WTC11 (cell line): Measurements from ENCODE around the gene MAP4K4. TPM values are rescaled to one million over a fixed set of nuclear protein-coding genes. Genes with fewer than 3 reads are reported as not detected.
A peak's percentile ranks its signal among the peaks of the same experiment; 100 is the strongest.

Experiments
- ATAC-seq: fragments of 200-7000 bp; cut with Tn5 transposase; 2 replicates; pipeline ENCODE4 v1.10.0; 2021; ENCODE audit warnings: mild to moderate bottlenecking, moderate library complexity
- CTCF ChIA-PET: fragments of 300-600 bp; sonication (Branson Sonifier 250); formaldehyde crosslinking; loops from one replicate; lab custom pipeline; 2021; ENCODE audit warnings: antibody characterized with exemption; lab: Charles Lee
- POLR2A ChIA-PET: fragments of 350-600 bp; sonication (Branson Sonifier 250); formaldehyde crosslinking; loops from one replicate; lab custom pipeline; 2021; ENCODE audit warnings: antibody characterized with exemption; lab: Charles Lee
- DNase-seq: peaks from one replicate; pipeline ENCODE4 v3.0.0; 2021; ENCODE audit warnings: low spot score
- H3K27ac Mint-ChIP-seq: 2 replicates; pipeline ENCODE4 v1.8.0; 2021; ENCODE audit warnings: mixed read lengths
- H3K27me3 Mint-ChIP-seq: 2 replicates; pipeline ENCODE4 v1.8.0; 2021; ENCODE audit warnings: low read depth, mild to moderate bottlenecking, moderate library complexity, mixed read lengths
- H3K36me3 Mint-ChIP-seq: 2 replicates; pipeline ENCODE4 v1.8.0; 2021; ENCODE audit warnings: mixed read lengths
- H3K4me1 Mint-ChIP-seq: 2 replicates; pipeline ENCODE4 v1.8.0; 2022; ENCODE audit warnings: mixed read lengths
- H3K4me3 Mint-ChIP-seq: 2 replicates; pipeline ENCODE4 v1.8.0; 2021; ENCODE audit warnings: mild to moderate bottlenecking, moderate library complexity, mixed read lengths
- H3K9me3 Mint-ChIP-seq: 2 replicates; pipeline ENCODE4 v1.8.0; 2021; ENCODE audit warnings: mixed read lengths
- ATF1 ChIP-seq: sonication (generic); formaldehyde crosslinking; IDR thresholded peaks from 2 replicates; pipeline ENCODE4 v1.8.1; 2023; ENCODE audit warnings: mild to moderate bottlenecking, moderate library complexity, missing genetic modification reagents
- CREB1 ChIP-seq: sonication (generic); formaldehyde crosslinking; IDR thresholded peaks from 2 replicates; pipeline ENCODE4 v1.8.0; 2023; ENCODE audit warnings: mild to moderate bottlenecking, missing genetic modification reagents
- ELF4 ChIP-seq: sonication (generic); formaldehyde crosslinking; IDR thresholded peaks from 2 replicates; pipeline ENCODE4 v1.8.1; 2022; ENCODE audit warnings: low read depth, mild to moderate bottlenecking, moderate library complexity, missing genetic modification reagents
- ESRRA ChIP-seq: sonication (generic); formaldehyde crosslinking; IDR thresholded peaks from 2 replicates; pipeline ENCODE4 v1.8.1; 2022; ENCODE audit warnings: mild to moderate bottlenecking, missing genetic modification reagents, borderline replicate concordance
- FOXK1 ChIP-seq: sonication (generic); formaldehyde crosslinking; IDR thresholded peaks from 2 replicates; pipeline ENCODE4 v1.8.0; 2022; ENCODE audit warnings: mild to moderate bottlenecking, moderate library complexity, missing genetic modification reagents
- JUN ChIP-seq: sonication (generic); formaldehyde crosslinking; IDR thresholded peaks from 2 replicates; pipeline ENCODE4 v1.8.0; 2023; ENCODE audit warnings: mild to moderate bottlenecking, missing genetic modification reagents
- KAT7 ChIP-seq: sonication (generic); formaldehyde crosslinking; IDR thresholded peaks from 2 replicates; pipeline ENCODE4 v1.8.1; 2023; ENCODE audit warnings: missing genetic modification reagents, mild to moderate bottlenecking, borderline replicate concordance
- MYBL2 ChIP-seq: sonication (generic); formaldehyde crosslinking; IDR thresholded peaks from 2 replicates; pipeline ENCODE4 v1.8.1; 2023; ENCODE audit warnings: mild to moderate bottlenecking, moderate library complexity, missing genetic modification reagents
- NFATC4 ChIP-seq: fragments of 250-450 bp; sonication (Bioruptor Pico); IDR thresholded peaks from 2 replicates; pipeline ENCODE4 v1.9.0; 2021; ENCODE audit warnings: mild to moderate bottlenecking
- NFE2L1 ChIP-seq: sonication (generic); formaldehyde crosslinking; IDR thresholded peaks from 2 replicates; pipeline ENCODE4 v1.8.1; 2023; ENCODE audit warnings: missing genetic modification reagents
- NFYB ChIP-seq: sonication (generic); formaldehyde crosslinking; conservative IDR thresholded peaks from 2 replicates; pipeline ENCODE4 v1.8.0; 2022; ENCODE audit warnings: low read depth, missing genetic modification reagents
- RELA ChIP-seq: sonication (generic); formaldehyde crosslinking; IDR thresholded peaks from 2 replicates; pipeline ENCODE4 v1.8.1; 2022; ENCODE audit warnings: missing genetic modification reagents, mild to moderate bottlenecking, borderline replicate concordance
- RORB ChIP-seq: fragments of 250-450 bp; sonication (Bioruptor Pico); IDR thresholded peaks from 2 replicates; pipeline ENCODE4 v1.9.0; 2021; ENCODE audit warnings: mild to moderate bottlenecking
- SMAD3 ChIP-seq: sonication (generic); formaldehyde crosslinking; IDR thresholded peaks from 2 replicates; pipeline ENCODE4 v1.8.0; 2022; ENCODE audit warnings: missing genetic modification reagents, mild to moderate bottlenecking, borderline replicate concordance
- SOX15 ChIP-seq: fragments of 250-450 bp; sonication (Bioruptor Pico); IDR thresholded peaks from 2 replicates; pipeline ENCODE4 v1.9.0; 2021; ENCODE audit warnings: mild to moderate bottlenecking
- ZNF121 ChIP-seq: sonication (generic); formaldehyde crosslinking; IDR thresholded peaks from 2 replicates; pipeline ENCODE4 v1.8.0; 2023; ENCODE audit warnings: missing genetic modification reagents
- total RNA-seq: library from RNA; stranded (reverse); gene quantifications from 3 replicates; pipeline ENCODE4 v1.2.3, GENCODE V29; 2021
- TF ChIP-seq, protein P1 (sequence below): sonication (generic); formaldehyde crosslinking; IDR thresholded peaks from 2 replicates; pipeline ENCODE4 v1.8.1; 2022; ENCODE audit warnings: low read depth, mild to moderate bottlenecking, moderate library complexity, missing genetic modification reagents, borderline replicate concordance
- TF ChIP-seq, protein P2 (sequence below): sonication (generic); formaldehyde crosslinking; IDR thresholded peaks from 2 replicates; pipeline ENCODE4 v1.8.1; 2023; ENCODE audit warnings: mild to moderate bottlenecking, missing genetic modification reagents, moderate library complexity
- TF ChIP-seq, protein P3 (sequence below): fragments of 200-600 bp; IDR thresholded peaks from 2 replicates; pipeline ENCODE4 v1.8.0; 2022; ENCODE audit warnings: antibody characterized with exemption
- TF ChIP-seq, protein P4 (sequence below): sonication (generic); formaldehyde crosslinking; IDR thresholded peaks from 2 replicates; pipeline ENCODE4 v1.8.1; 2022; ENCODE audit warnings: missing genetic modification reagents, borderline replicate concordance
- TF ChIP-seq, protein P5 (sequence below): fragments of 250-450 bp; sonication (Bioruptor Pico); IDR thresholded peaks from 2 replicates; pipeline ENCODE4 v2.1.2; 2022; ENCODE audit warnings: mild to moderate bottlenecking, moderate library complexity
- TF ChIP-seq, protein P6 (sequence below): sonication (generic); formaldehyde crosslinking; IDR thresholded peaks from 2 replicates; pipeline ENCODE4 v1.8.1; 2023; ENCODE audit warnings: mild to moderate bottlenecking, moderate library complexity, missing genetic modification reagents

MAP4K4 gene
- total RNA-seq, 1 experiment from 2014 or later = 112 TPM

DNA sequence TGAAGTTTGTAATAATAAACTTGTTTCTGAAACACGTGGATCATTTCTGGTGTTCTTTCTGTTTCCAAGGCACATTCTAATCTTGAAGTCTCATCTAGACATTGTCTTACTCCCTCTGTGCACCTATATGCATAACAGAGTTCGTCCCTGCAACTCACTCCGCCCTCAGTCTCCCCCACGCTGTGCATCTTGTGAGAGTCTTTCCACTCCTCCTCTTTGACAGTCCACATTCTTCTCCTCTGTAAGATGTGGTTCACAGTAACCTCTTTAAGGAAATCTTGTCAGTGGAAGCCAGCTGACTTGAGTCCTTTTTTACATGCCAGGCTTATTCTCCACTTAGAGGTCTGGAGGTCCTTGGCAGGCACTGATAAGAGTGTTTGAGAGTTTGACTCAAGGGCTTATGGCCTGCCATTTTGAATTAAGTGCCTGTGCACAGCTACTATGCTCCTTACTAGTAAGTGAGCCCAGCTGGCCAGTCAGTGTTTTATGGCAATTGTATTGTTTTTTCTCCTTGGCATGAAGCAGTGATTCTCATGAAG lies 185.3 kb downstream of the MAP4K4 start (continued):
- TF ChIP-seq, protein P1, sequence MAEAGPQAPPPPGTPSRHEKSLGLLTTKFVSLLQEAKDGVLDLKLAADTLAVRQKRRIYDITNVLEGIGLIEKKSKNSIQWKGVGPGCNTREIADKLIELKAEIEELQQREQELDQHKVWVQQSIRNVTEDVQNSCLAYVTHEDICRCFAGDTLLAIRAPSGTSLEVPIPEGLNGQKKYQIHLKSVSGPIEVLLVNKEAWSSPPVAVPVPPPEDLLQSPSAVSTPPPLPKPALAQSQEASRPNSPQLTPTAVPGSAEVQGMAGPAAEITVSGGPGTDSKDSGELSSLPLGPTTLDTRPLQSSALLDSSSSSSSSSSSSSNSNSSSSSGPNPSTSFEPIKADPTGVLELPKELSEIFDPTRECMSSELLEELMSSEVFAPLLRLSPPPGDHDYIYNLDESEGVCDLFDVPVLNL (CRISPR knock-in tag) = no peak
- TF ChIP-seq KAT7 = no peak
- TF ChIP-seq, protein P2, sequence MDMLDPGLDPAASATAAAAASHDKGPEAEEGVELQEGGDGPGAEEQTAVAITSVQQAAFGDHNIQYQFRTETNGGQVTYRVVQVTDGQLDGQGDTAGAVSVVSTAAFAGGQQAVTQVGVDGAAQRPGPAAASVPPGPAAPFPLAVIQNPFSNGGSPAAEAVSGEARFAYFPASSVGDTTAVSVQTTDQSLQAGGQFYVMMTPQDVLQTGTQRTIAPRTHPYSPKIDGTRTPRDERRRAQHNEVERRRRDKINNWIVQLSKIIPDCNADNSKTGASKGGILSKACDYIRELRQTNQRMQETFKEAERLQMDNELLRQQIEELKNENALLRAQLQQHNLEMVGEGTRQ (CRISPR knock-in tag) = no peak
- TF ChIP-seq CREB1 = no peak
- no peak for TF ChIP-seq JUN (CRISPR knock-in tag)
- no peak for TF ChIP-seq RORB (CRISPR knock-in tag)

DNA sequence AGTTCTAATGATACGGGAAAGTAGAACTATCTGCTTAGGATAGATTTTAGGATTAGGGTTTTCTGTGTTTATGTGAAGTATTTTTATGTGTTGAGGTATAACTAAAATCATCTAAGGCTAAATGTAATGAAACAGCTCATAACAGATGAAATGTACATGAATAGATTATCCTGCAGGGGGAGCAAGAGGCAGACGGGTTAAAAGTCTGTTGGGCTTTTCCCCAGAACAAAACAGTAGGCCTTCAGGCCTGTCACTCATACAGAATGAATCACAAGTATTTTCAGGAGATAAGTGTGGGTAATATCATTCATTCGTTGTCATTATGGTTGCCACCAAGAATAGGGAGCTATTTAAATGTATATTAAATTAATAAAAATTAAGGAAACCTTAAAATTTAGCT lies 186.4 kb downstream of the MAP4K4 start:
- no peaks in the 10 kb centered on the region for H3K4me1 Mint-ChIP-seq
- no peak overlapping the region for H3K27ac Mint-ChIP-seq
- peaks cover 9% of the 10 kb centered on the region for H3K9me3 Mint-ChIP-seq
- no peaks in the 10 kb centered on the region for H3K27me3 Mint-ChIP-seq
- DNase-seq (no peak), ATAC-seq (peak; percentile 44; the same call in 1 of the 2 replicates)
- TF ChIP-seq NFATC4 (CRISPR knock-in tag) = no peak
- TF ChIP-seq, protein P3, sequence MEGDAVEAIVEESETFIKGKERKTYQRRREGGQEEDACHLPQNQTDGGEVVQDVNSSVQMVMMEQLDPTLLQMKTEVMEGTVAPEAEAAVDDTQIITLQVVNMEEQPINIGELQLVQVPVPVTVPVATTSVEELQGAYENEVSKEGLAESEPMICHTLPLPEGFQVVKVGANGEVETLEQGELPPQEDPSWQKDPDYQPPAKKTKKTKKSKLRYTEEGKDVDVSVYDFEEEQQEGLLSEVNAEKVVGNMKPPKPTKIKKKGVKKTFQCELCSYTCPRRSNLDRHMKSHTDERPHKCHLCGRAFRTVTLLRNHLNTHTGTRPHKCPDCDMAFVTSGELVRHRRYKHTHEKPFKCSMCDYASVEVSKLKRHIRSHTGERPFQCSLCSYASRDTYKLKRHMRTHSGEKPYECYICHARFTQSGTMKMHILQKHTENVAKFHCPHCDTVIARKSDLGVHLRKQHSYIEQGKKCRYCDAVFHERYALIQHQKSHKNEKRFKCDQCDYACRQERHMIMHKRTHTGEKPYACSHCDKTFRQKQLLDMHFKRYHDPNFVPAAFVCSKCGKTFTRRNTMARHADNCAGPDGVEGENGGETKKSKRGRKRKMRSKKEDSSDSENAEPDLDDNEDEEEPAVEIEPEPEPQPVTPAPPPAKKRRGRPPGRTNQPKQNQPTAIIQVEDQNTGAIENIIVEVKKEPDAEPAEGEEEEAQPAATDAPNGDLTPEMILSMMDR = peak; percentile 40; the same call in 1 of the 2 replicates
- ChIA-PET CTCF (interaction anchor here (0.5 to 2.6 kb wide), 41 partner anchors 10 to 666 kb away, joined by 3 to 23 read pairs (median 4); no protein-coding TSS in a partner anchor), POLR2A (no interaction called here)
- H3K4me3 Mint-ChIP-seq = no peak overlapping the region
- H3K36me3 Mint-ChIP-seq = peaks cover 56% of the 10 kb centered on the region

DNA sequence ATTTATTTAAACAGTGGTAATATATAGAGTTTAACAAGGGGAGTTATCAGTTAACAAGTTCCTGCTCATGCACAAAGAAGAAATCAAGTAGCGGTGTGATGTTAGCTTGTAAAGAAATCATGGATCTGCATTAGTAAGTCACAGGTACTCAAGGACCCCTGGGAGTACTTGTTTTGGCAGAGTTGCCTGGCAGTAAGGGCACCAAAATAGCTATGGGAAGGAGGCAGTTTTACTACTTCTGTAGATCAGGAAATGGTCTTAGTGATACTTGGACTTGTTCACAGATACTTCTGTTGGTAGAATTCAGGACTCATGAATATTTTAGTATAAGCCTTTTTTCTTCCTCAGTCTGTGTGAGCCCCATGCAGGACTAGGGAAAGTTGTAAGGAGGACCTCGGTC lies 186.9 kb downstream of the MAP4K4 start:
- Mint-ChIP-seq H3K4me3 (no peak overlapping the region), H3K36me3 (peaks cover 61% of the 10 kb centered on the region), H3K9me3 (peaks cover 9% of the 10 kb centered on the region), H3K27me3 (no peaks in the 10 kb centered on the region), H3K27ac (no peak overlapping the region), H3K4me1 (no peaks in the 10 kb centered on the region)
- DNase-seq (no peak), ATAC-seq (no peak)
- ChIA-PET CTCF (interaction anchor here (0.7 to 2.6 kb wide), 18 partner anchors 9 to 667 kb away, joined by 3 to 23 read pairs (median 6); no protein-coding TSS in a partner anchor), POLR2A (no interaction called here)
- TF ChIP-seq ZNF121 (CRISPR knock-in tag) (no peak), RELA (CRISPR knock-in tag) (no peak), ESRRA (CRISPR knock-in tag) (no peak), NFE2L1 (CRISPR knock-in tag) (no peak), ATF1 (CRISPR knock-in tag) (no peak), RORB (CRISPR knock-in tag) (no peak), MYBL2 (CRISPR knock-in tag) (no peak), NFATC4 (CRISPR knock-in tag) (no peak), NFYB (CRISPR knock-in tag) (no peak), ELF4 (CRISPR knock-in tag) (no peak), FOXK1 (no peak), SMAD3 (CRISPR knock-in tag) (no peak), SOX15 (CRISPR knock-in tag) (no peak)
- TF ChIP-seq, protein P4, sequence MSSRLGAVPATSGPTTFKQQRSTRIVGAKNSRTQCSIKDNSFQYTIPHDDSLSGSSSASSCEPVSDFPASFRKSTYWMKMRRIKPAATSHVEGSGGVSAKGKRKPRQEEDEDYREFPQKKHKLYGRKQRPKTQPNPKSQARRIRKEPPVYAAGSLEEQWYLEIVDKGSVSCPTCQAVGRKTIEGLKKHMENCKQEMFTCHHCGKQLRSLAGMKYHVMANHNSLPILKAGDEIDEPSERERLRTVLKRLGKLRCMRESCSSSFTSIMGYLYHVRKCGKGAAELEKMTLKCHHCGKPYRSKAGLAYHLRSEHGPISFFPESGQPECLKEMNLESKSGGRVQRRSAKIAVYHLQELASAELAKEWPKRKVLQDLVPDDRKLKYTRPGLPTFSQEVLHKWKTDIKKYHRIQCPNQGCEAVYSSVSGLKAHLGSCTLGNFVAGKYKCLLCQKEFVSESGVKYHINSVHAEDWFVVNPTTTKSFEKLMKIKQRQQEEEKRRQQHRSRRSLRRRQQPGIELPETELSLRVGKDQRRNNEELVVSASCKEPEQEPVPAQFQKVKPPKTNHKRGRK (CRISPR knock-in tag) = no peak
- TF ChIP-seq, protein P3 = no peak
- TF ChIP-seq, protein P5, sequence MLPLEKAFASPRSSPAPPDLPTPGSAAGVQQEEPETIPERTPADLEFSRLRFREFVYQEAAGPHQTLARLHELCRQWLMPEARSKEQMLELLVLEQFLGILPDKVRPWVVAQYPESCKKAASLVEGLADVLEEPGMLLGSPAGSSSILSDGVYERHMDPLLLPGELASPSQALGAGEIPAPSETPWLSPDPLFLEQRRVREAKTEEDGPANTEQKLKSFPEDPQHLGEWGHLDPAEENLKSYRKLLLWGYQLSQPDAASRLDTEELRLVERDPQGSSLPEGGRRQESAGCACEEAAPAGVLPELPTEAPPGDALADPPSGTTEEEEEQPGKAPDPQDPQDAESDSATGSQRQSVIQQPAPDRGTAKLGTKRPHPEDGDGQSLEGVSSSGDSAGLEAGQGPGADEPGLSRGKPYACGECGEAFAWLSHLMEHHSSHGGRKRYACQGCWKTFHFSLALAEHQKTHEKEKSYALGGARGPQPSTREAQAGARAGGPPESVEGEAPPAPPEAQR = no peak
- TF ChIP-seq, protein P6, sequence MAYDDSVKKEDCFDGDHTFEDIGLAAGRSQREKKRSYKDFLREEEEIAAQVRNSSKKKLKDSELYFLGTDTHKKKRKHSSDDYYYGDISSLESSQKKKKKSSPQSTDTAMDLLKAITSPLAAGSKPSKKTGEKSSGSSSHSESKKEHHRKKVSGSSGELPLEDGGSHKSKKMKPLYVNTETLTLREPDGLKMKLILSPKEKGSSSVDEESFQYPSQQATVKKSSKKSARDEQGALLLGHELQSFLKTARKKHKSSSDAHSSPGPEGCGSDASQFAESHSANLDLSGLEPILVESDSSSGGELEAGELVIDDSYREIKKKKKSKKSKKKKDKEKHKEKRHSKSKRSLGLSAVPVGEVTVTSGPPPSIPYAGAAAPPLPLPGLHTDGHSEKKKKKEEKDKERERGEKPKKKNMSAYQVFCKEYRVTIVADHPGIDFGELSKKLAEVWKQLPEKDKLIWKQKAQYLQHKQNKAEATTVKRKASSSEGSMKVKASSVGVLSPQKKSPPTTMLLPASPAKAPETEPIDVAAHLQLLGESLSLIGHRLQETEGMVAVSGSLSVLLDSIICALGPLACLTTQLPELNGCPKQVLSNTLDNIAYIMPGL = no peak
